ENCODE data around the gene CAPG.
"Not testable (repeated sequence)": the region's sequence is repeated elsewhere in the genome, so short reads cannot be mapped to it uniquely, and the experiment has no call there.

The CAPG gene

DNA sequence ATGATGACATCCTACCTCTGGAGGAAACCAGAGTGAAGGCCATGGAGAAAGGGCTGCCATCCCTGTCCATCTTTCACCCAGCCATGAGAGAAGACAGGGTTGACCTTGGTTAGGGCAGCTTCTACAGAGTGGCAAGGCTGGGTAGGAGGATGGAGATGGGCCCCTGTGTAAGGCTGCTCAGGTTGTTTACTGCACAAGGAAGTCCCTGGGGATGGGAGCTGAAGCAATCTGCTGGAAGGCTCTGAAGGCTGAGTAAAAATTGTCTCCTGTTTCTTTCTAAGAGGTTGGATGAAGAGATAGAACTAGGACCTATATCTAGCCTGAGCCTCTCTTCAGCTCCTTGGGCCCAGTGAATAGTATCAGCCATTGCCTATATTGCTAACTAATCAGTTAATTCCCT is 41.2 kb downstream of the CAPG start:
- peak in 1 of 2 donors; percentile 51 for DNase-seq
- Histone ChIP-seq H3K4me1 (peaks cover 0 to 14% (median 10%) of the 10 kb centered on the region in 4 donors), H3K27me3 (no peaks in the 10 kb centered on the region), H3K4me3 (no peak overlapping the region), H3K36me3 (peaks cover 11 to 53% (median 15%) of the 10 kb centered on the region in 3 donors), H3K27ac (peak overlapping the region; percentile 43 to 48), H3K9me3 (no peaks in the 10 kb centered on the region)
- TF ChIP-seq, protein P1, sequence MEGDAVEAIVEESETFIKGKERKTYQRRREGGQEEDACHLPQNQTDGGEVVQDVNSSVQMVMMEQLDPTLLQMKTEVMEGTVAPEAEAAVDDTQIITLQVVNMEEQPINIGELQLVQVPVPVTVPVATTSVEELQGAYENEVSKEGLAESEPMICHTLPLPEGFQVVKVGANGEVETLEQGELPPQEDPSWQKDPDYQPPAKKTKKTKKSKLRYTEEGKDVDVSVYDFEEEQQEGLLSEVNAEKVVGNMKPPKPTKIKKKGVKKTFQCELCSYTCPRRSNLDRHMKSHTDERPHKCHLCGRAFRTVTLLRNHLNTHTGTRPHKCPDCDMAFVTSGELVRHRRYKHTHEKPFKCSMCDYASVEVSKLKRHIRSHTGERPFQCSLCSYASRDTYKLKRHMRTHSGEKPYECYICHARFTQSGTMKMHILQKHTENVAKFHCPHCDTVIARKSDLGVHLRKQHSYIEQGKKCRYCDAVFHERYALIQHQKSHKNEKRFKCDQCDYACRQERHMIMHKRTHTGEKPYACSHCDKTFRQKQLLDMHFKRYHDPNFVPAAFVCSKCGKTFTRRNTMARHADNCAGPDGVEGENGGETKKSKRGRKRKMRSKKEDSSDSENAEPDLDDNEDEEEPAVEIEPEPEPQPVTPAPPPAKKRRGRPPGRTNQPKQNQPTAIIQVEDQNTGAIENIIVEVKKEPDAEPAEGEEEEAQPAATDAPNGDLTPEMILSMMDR (IDR thresholded peaks at IDR 0.05), result no peak
- intact Hi-C loops (cut with DNase I; ENCODE audit: low total_unique reads), result no loop called here

GRCh38 chr2:85367180-85367579 is 43.0 kb downstream of the CAPG start:
- Histone ChIP-seq H3K36me3 (peaks cover 21 to 70% (median 22%) of the 10 kb centered on the region in 3 donors), H3K9me3 (no peaks in the 10 kb centered on the region), H3K4me1 (peaks cover 0 to 14% (median 10%) of the 10 kb centered on the region in 4 donors), H3K4me3 (no peak overlapping the region), H3K27me3 (no peaks in the 10 kb centered on the region), H3K27ac (no peak overlapping the region)
- TF ChIP-seq, protein P1 (IDR thresholded peaks at IDR 0.05), result no peak
- intact Hi-C loops (cut with DNase I; ENCODE audit: low total_unique reads), result no loop called here
- DNase-seq, result peak in 1 of 2 donors; percentile 34

DNA sequence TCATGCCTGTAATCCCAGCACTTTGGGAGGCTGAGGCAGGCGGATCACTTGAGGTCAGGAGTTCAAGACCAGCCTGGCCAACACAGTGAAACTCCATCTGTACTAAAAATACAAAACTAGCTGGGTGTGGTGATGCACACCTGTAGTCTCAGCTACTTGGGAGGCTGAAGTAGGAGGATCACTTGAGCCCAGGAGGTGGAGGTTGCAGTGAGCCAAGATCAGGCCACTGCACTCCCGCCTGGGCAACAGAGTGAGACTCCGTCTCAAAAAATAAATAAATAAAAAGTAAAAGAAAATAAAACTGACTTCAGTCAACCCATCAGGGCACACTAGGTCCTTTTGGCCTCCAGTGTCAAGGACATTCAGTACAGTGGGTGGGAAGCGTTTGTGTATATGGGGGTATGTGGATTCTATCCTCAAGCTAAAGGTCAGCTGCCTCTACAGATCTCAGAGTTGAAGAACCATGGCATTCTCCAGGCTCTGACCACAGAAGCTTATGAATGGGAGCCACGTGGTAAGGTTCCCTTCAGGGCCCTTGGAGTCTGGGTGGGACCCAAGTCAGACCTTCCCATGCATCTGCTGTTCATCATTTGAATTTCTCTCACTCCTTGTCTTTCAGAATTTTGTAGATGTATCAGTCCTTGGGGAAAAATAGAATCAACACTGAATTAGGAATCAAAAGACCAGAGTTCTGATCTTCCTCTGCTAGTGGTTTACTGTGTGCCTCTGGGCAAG is 47.3 kb downstream of the CAPG start:
- H3K36me3 ChIP-seq, result peaks cover 16 to 72% (median 29%) of the 10 kb centered on the region in 3 donors
- H3K27me3 ChIP-seq; intact Hi-C loops (cut with DNase I; ENCODE audit: low total_unique reads); H3K4me3 ChIP-seq; H3K27ac ChIP-seq; H3K9me3 ChIP-seq; H3K4me1 ChIP-seq; DNase-seq: not testable (repeated sequence)

- Histone ChIP-seq H3K4me1 (peaks cover 0 to 34% (median 26%) of the 10 kb centered on the region in 4 donors), H3K9me3 (no peaks in the 10 kb centered on the region), H3K36me3 (peaks cover 14 to 48% (median 28%) of the 10 kb centered on the region in 3 donors), H3K27ac (no peak overlapping the region), H3K27me3 (no peaks in the 10 kb centered on the region), H3K4me3 (no peak overlapping the region)
- DNase-seq, result no peak
- TF ChIP-seq, protein P1 (IDR thresholded peaks at IDR 0.05), result no peak
- intact Hi-C loops (cut with DNase I; ENCODE audit: low total_unique reads), result no loop called here
These were observed 52.4 kb downstream of the CAPG start for GRCh38 chr2:85357736-85358135.

DNA sequence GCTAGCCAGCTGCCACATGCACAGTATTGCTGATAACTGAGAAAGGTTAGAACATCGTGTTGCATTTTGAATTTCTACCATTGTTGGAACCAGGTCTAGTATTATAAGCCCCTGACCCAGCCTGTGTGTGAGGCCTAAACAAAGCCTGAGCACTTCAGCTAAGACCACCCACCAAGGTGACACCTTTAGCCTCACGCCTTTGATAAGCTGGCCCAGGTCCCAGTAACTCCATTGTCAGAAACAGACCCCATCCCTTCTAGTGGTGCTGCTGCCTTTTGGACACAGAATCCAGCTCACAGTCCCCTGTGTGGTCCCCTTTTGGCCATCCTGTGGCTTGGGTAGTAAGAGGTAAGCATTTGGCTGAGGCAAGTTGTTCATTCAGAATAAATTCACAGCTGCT is 54.0 kb downstream of the CAPG start:
- H3K27ac ChIP-seq, result no peak overlapping the region
- H3K4me1 ChIP-seq, result peaks cover 0 to 38% (median 29%) of the 10 kb centered on the region in 4 donors
- TF ChIP-seq, protein P1 (IDR thresholded peaks at IDR 0.05), result no peak
- intact Hi-C loops (cut with DNase I; ENCODE audit: low total_unique reads), result no loop called here
- no peaks in the 10 kb centered on the region for H3K27me3 ChIP-seq
- no peak for DNase-seq
- no peak overlapping the region for H3K4me3 ChIP-seq
- H3K9me3 ChIP-seq, result no peaks in the 10 kb centered on the region
- peaks cover 6 to 36% (median 20%) of the 10 kb centered on the region in 3 donors for H3K36me3 ChIP-seq

GRCh38 chr2:85355521-85355920 is 54.6 kb downstream of the CAPG start:
- no peaks in the 10 kb centered on the region for H3K27me3 ChIP-seq
- peaks cover 11 to 38% (median 27%) of the 10 kb centered on the region in 3 donors for H3K36me3 ChIP-seq
- peaks cover 0 to 38% (median 29%) of the 10 kb centered on the region in 4 donors for H3K4me1 ChIP-seq
- intact Hi-C loops (cut with DNase I; ENCODE audit: low total_unique reads), result no loop called here
- peak overlapping the region; percentile 62 to 80 for H3K4me3 ChIP-seq
- H3K27ac ChIP-seq, result peak overlapping the region; percentile 86 to 92
- H3K9me3 ChIP-seq, result no peaks in the 10 kb centered on the region
- TF ChIP-seq, protein P1 (IDR thresholded peaks at IDR 0.05), result no peak
- no peak for DNase-seq
